Lung (tissue), 12 donors: ENCODE results near the gene PHIP. TPM values are rescaled to one million over a fixed set of nuclear protein-coding genes. Genes with fewer than 3 reads are reported as not detected.

ENCODE experiments used
- ATAC-seq: fragments of 200-7000 bp; cut with Tn5 transposase; one replicate; pipeline ENCODE4 v1.9.1; 2020; ENCODE audit warnings: moderate number of reproducible peaks; ENCODE audit not compliant: insufficient read depth, low FRiP score
- DNase-seq, 3 donors: peaks; one replicate each; pipeline ENCODE4 v3.0.0-alpha.2; 2013 to 2017
- H3K27ac ChIP-seq, 2 donors: one replicate each; pipeline ENCODE4 v1.5.1; 2013; ENCODE audit warnings: mild to moderate bottlenecking in 2 of 2, moderate library complexity in 2 of 2, control low read depth in 1 of 2, inconsistent platforms in 1 of 2, low read depth in 1 of 2, low read length in 1 of 2
- H3K27me3 ChIP-seq, 3 donors: one replicate each; pipeline ENCODE4 v1.5.1; 2013; ENCODE audit warnings: low read length in 2 of 3; ENCODE audit not compliant: control insufficient read depth in 3 of 3, insufficient read depth in 3 of 3
- H3K36me3 ChIP-seq, 4 donors: one replicate each; pipeline ENCODE4 v1.5.1; 2013; ENCODE audit warnings: low read length in 4 of 4, mild to moderate bottlenecking in 1 of 4, moderate library complexity in 1 of 4; ENCODE audit not compliant: control insufficient read depth in 4 of 4, insufficient read depth in 4 of 4
- H3K4me1 ChIP-seq, 5 donors: one replicate each; pipeline ENCODE4 v1.5.1; 2013; ENCODE audit warnings: low read length in 5 of 5, mild to moderate bottlenecking in 2 of 5, moderate library complexity in 1 of 5; ENCODE audit not compliant: control insufficient read depth in 5 of 5, insufficient read depth in 5 of 5
- H3K4me3 ChIP-seq: one replicate; pipeline ENCODE4 v1.5.1; 2013; ENCODE audit warnings: mild to moderate bottlenecking, control low read depth, moderate library complexity
- H3K9ac ChIP-seq, 2 donors: one replicate each; pipeline ENCODE4 v1.5.1; 2013; ENCODE audit warnings: low read length in 2 of 2, control low read depth in 1 of 2; ENCODE audit not compliant: insufficient read depth in 1 of 2
- H3K9me3 ChIP-seq, 4 donors: one replicate each; pipeline ENCODE4 v1.5.1; 2013; ENCODE audit warnings: low read length in 3 of 4, mild to moderate bottlenecking in 1 of 4, moderate library complexity in 1 of 4; ENCODE audit not compliant: control insufficient read depth in 4 of 4, insufficient read depth in 3 of 4
- CTCF ChIP-seq: IDR thresholded peaks from 2 replicates; pipeline ENCODE4 v1.5.1; 2012; ENCODE audit warnings: mild to moderate bottlenecking; ENCODE audit errors: control extremely low read depth, extremely low read depth
- WGBS, 2 donors: extraction: QIAGEN DNeasy Blood & Tissue Kit; methylation state at CpG; one replicate each; pipeline ENCODE4 v1.1.7; 2013; 5-methylcytosine and 5-hydroxymethylcytosine counted together
- polyA plus RNA-seq, 2 donors: library from polyadenylated mRNA; stranded (reverse); fragments of 200-250 nt; gene quantifications; one replicate each; pipeline ENCODE4 v1.2.1, GENCODE V29; 2013
- total RNA-seq, 2 donors: library from RNA; depleted of rRNA in 1 of 2; stranded (reverse); fragments of >200 nt in 1 of 2; gene quantifications; one replicate each; pipeline ENCODE4 v1.2.1, GENCODE V29; 2014 to 2021
- donor health status: control.
- donor health status: control.
- donor health status: Bipolar disorder and iron deficiency.
- donor health status: healthy.
- donor health status: DM: yes; HTN: yes; CAD: no.

PHIP gene
- total and polyA plus RNA-seq, 4 donors: 7.0 to 125 (median 19.1) TPM

DNA sequence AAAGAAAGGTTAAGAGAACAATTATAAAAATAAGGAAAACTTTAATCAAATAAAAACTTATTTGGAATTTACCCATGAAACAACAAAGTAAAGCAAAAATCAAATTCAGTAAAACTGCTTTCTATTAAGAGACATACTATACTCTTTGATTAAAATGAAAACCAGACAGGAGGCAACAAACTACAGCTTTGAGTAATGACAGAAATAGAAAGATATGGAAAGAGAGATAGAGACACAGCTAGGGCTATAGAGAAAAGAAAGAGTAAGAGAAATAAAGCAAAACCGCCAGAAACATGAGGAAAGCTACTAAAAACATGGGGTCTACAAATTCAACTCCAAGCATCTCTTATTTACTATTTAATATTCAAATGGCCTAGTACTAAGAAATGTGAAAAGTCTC, 67.6 kb downstream of the PHIP start:
- peaks cover 0 to 7% (median 0%) of the 10 kb centered on the region in 5 donors for H3K4me1 ChIP-seq
- H3K9me3 ChIP-seq: no peaks in the 10 kb centered on the region
- no peak for ATAC-seq
- H3K36me3 ChIP-seq: peaks cover 0 to 19% (median 10%) of the 10 kb centered on the region in 4 donors
- no peak overlapping the region for H3K9ac ChIP-seq
- DNase-seq: no peak
- 94 to 96% methylated on average over 1 of the region's 1 CpG for WGBS, 2 donors
- TF ChIP-seq CTCF: no peak
- H3K4me3 ChIP-seq: no peak overlapping the region
- H3K27ac ChIP-seq: no peak overlapping the region
- H3K27me3 ChIP-seq: no peaks in the 10 kb centered on the region

DNA sequence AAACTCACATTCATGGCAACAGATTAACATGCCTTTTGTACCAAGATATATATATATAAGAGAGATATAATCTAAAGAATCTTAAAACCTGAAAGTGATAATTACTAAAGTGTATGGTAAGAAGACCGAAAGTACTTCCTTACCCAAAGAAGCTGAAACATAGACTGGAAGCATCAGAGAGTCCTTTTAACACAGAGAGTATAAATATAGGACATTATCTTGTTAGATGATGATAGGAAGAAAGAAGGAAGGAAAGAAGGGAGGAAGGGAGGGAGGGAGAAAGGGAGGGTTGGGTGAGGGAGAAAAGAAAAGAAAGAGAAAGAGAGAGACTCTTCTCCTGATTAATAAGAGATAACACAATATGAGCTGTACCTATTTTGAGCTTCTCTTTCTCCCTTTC, 68.2 kb downstream of the PHIP start:
- Histone ChIP-seq H3K9ac (no peak overlapping the region), H3K27ac (no peak overlapping the region), H3K4me1 (peaks cover 0 to 13% (median 0%) of the 10 kb centered on the region in 5 donors), H3K27me3 (no peaks in the 10 kb centered on the region), H3K4me3 (no peak overlapping the region), H3K9me3 (no peaks in the 10 kb centered on the region), H3K36me3 (peaks cover 0 to 13% (median 7%) of the 10 kb centered on the region in 4 donors)
- DNase-seq: no peak
- no peak for ATAC-seq
- TF ChIP-seq CTCF: no peak
- WGBS, 2 donors: 97% methylated on average over 1 of the region's 1 CpG

- TF ChIP-seq CTCF: no peak
- WGBS, 2 donors: 88 to 94% methylated on average over 1 of the region's 1 CpG
- peaks cover 0 to 13% (median 0%) of the 10 kb centered on the region in 5 donors for H3K4me1 ChIP-seq
- H3K9me3 ChIP-seq: no peaks in the 10 kb centered on the region
- no peak overlapping the region for H3K9ac ChIP-seq
- ATAC-seq (no peak), DNase-seq (peak in 2 of 3 donors; percentile 36 to 46)
- H3K4me3 ChIP-seq: no peak overlapping the region
- peaks cover 2 to 19% (median 13%) of the 10 kb centered on the region in 4 donors for H3K36me3 ChIP-seq
- no peak overlapping the region for H3K27ac ChIP-seq
- H3K27me3 ChIP-seq: no peaks in the 10 kb centered on the region
Observed at GRCh38 chr6:79005497-79005896, 72.6 kb downstream of the PHIP start.

- TF ChIP-seq CTCF: no peak
Observed at GRCh38 chr6:79005024-79005423, 73.0 kb downstream of the PHIP start.

More at GRCh38 chr6:79005024-79005423, 73.0 kb downstream of the PHIP start:
- Histone ChIP-seq H3K4me1 (peaks cover 0 to 13% (median 0%) of the 10 kb centered on the region in 5 donors), H3K9ac (no peak overlapping the region), H3K9me3 (no peaks in the 10 kb centered on the region), H3K36me3 (peaks cover 2 to 17% (median 12%) of the 10 kb centered on the region in 4 donors), H3K27me3 (no peaks in the 10 kb centered on the region), H3K4me3 (no peak overlapping the region), H3K27ac (no peak overlapping the region)
- DNase-seq: no peak
- no peak for ATAC-seq
- 47 to 59% methylated on average over 1 of the region's 1 CpG for WGBS, 2 donors
